Astrocyte of the cerebellum (primary cell): ENCODE results near the gene ATP6V1E1.

Experiments used
- DNase-seq: peaks from one replicate; pipeline ENCODE4 v3.0.0-alpha.2; 2011; ENCODE audit warnings: low read depth
- H3K4me3 ChIP-seq: 2 replicates; pipeline ENCODE4 v1.5.1; 2011; ENCODE audit warnings: mild to moderate bottlenecking, low read depth, low read length, moderate library complexity
- in situ Hi-C: cut with HindIII; loops from 2 replicates; pipeline ENCODE4 v1.10.0; 2017; ENCODE audit warnings: low sequenced_read_pairs
- TF ChIP-seq, protein P1 (sequence below): IDR thresholded peaks from 2 replicates; pipeline ENCODE4 v1.5.1; 2012; ENCODE audit warnings: low read length, low read depth, moderate library complexity, mild to moderate bottlenecking; ENCODE audit errors: missing control alignments

The ATP6V1E1 gene

DNA sequence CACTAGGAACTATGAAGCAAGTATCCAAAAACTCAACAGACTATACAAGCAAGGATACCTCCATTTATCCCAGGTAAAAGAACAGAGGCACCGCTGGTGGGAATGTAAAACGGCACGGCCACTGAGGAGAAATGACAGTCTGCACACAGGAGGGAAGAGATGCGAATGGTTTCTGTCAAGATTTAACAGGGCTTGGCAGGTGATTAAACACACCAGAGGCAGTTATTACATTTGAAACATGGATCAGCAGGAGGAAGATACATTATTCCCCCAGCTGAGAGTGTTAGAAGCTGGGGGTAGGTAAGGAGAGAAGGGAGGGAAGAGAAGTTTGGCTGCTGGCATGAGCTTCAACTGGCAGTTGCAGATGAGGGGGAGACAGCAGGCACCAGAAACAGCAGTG lies 30.2 kb downstream of the ATP6V1E1 start:
- DNase-seq = no peak
- in situ Hi-C loops = no loop called here
- TF ChIP-seq, protein P1, sequence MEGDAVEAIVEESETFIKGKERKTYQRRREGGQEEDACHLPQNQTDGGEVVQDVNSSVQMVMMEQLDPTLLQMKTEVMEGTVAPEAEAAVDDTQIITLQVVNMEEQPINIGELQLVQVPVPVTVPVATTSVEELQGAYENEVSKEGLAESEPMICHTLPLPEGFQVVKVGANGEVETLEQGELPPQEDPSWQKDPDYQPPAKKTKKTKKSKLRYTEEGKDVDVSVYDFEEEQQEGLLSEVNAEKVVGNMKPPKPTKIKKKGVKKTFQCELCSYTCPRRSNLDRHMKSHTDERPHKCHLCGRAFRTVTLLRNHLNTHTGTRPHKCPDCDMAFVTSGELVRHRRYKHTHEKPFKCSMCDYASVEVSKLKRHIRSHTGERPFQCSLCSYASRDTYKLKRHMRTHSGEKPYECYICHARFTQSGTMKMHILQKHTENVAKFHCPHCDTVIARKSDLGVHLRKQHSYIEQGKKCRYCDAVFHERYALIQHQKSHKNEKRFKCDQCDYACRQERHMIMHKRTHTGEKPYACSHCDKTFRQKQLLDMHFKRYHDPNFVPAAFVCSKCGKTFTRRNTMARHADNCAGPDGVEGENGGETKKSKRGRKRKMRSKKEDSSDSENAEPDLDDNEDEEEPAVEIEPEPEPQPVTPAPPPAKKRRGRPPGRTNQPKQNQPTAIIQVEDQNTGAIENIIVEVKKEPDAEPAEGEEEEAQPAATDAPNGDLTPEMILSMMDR = no peak

DNA sequence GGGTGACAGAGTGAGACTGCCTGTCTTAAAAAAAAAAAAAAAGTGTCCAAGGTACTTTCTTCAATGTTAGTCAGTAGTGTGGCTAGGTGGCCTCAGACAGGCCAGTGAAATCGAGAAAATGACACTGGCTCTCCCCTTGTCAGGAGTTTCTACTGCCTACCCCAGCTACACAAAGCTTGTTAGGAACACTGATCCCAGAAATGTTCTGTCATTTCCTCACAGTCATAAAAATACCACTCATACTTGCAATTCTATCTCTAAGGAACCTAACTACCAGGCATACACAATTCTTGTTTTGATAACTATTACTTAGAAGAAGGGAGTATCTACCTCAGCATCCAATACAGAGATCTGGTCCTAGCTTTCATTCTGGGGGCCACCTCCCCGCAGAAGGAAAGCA lies 31.3 kb downstream of the ATP6V1E1 start:
- in situ Hi-C loops = no loop called here
- DNase-seq = no peak
- no peak overlapping the region for H3K4me3 ChIP-seq
- TF ChIP-seq, protein P1 = no peak

More for the DNA sequence above, 30.2 kb downstream of the ATP6V1E1 start:
- H3K4me3 ChIP-seq = no peak overlapping the region

- H3K4me3 ChIP-seq = no peak overlapping the region
- TF ChIP-seq, protein P1 = no peak
- in situ Hi-C loops = no loop called here
- DNase-seq = no peak
Measured at GRCh38 chr22:17596226-17596625, 32.3 kb downstream of the ATP6V1E1 start.

DNA sequence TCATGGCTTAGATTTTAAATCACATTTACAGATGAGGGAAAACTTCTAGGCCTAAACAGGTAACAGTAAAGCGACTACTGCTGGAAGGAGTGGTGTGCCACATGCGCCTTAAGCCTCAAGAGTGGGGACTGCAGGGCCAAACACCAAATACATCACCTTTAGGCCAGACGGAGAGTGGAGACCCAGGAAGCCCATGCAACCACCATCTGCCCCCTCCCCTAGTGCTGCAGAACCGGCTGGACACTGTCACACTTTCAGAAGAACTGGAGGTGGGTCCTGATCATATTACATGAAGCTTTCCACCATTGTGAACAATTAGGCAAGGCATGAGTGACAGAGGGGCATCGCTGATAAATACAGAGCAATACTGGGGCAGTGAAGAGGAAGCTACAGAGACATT lies 36.3 kb downstream of the ATP6V1E1 start:
- in situ Hi-C loops = no loop called here
- DNase-seq = no peak
- H3K4me3 ChIP-seq = no peak overlapping the region
- TF ChIP-seq, protein P1 = no peak

DNA sequence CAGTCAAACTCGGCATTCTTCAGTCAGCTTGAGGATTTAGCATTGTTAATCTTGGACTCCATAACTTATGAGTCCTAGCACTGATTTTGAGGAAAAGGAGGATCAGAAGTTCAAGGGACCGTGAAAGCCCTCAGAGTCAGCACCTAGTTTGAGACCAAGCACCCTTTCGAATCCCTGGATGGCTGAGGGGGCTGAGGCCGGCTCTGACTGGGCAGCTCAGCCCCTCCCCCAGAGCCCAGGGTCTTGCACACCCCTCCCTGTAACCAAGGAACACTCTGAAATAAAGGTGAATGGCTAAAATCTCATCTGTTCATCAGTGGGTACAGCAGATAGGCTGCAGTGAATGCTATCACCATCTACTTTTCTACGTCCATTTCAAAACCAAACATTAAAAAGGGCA lies 38.0 kb downstream of the ATP6V1E1 start:
- no peak overlapping the region for H3K4me3 ChIP-seq
- TF ChIP-seq, protein P1 = no peak
- DNase-seq = no peak
- in situ Hi-C loops = no loop called here

DNA sequence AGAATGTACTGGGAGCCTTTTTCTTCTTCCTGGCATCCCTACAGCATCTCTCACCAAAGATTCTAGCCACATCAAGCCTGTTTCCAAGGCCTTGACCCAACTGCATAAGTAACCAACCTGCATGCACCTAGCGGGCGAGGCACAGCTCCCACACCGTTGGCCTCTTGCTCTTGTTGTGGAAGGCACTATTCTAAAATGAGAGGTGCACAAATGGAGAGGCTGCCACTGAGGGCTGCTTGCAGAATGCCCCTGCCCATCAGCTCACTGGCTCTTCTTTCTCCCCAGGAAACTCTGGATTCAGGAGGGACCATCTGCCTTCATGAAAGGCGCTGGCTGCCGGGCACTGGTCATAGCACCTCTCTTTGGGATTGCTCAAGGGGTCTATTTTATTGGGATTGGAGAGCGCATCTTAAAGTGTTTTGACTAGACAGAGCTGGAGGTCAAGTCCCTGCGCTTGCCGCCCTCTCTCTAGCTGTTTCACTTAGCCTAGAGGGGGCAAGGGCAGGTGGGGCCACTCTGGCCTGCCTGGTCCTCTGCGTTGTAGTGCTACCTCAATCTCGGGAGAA lies 38.7 kb downstream of the ATP6V1E1 start:
- DNase-seq = no peak
- in situ Hi-C loops = no loop called here
- TF ChIP-seq, protein P1 = no peak

More for the DNA sequence above, 38.7 kb downstream of the ATP6V1E1 start:
- no peak overlapping the region for H3K4me3 ChIP-seq
